ENCODE measurements around the gene RAB11B. TPM values are rescaled to one million over a fixed set of nuclear protein-coding genes. Genes with fewer than 3 reads are reported as not detected.
"Not testable (repeated sequence)": the region's sequence is repeated elsewhere in the genome, so short reads cannot be mapped to it uniquely, and the experiment has no call there.

RAB11B gene
- 100 to 1,000 TPM; 108 to 112 TPM for total RNA-seq
- 10 to 100 TPM; 46.9 to 73.6 (median 53.9) TPM for polyA plus RNA-seq
- total RNA-seq, result 11.0 to 27.7 (median 21.0) reads per million in 6 experiments

GRCh38 chr19:8389891-8390616 lies at the start of gene RAB11B:
RAB11B (plus strand) TSS chr19:8390360; CDS start chr19:8390417, 57 bp downstream.
- Mint-ChIP-seq H3K4me1 (peaks cover 9 to 48% (median 32%) of the 10 kb centered on the region in 4 donors), H3K36me3 (peaks cover 0 to 7% (median 5%) of the 10 kb centered on the region in 3 donors), H3K4me3 (peak within 1 kb of the TSS; percentile 86 to 97 (median 93)), H3K27me3 (no peaks in the 10 kb centered on the region), H3K9me3 (peaks cover 0 to 4% (median 0%) of the 10 kb centered on the region in 9 donors), H3K27ac (peak within 1 kb of the TSS; percentile 81 to 99 (median 96))
- DNase-seq (peak; percentile 90 to 99 (median 98)), ATAC-seq (peak; percentile 92 to 93)
- POLR2A ChIA-PET, result interaction anchor here (0.5 to 2.0 kb wide), 18 partner anchors 9 to 1714 kb away, joined by 3 to 10 read pairs (median 3); partner anchors contain the start of genes HNRNPM, MARCHF2, NDUFA7 and RPS28

GRCh38 chr19:8341504-8341903 lies 48.7 kb upstream of the RAB11B start:
- Mint-ChIP-seq H3K27me3 (peaks cover 7 to 19% (median 12%) of the 10 kb centered on the region in 5 donors), H3K27ac (peak overlapping the region in 1 of 10 donors; percentile 63), H3K4me1 (peaks cover 7 to 21% (median 15%) of the 10 kb centered on the region in 4 donors), H3K4me3 (peak overlapping the region in 9 of 10 donors; percentile 33 to 86 (median 48))
- ATAC-seq, H3K36me3 Mint-ChIP-seq, H3K9me3 Mint-ChIP-seq, DNase-seq: not testable (repeated sequence)
- POLR2A ChIA-PET, result interaction anchor here (0.7 to 0.8 kb wide), 2 partner anchors 20 to 161 kb away, joined by 3 read pairs; partner anchors contain the start of genes NDUFA7 and RPS28

- peak overlapping the region in 3 of 10 donors; percentile 32 to 60 (median 33) for H3K27ac Mint-ChIP-seq
These were observed 47.9 kb upstream of the RAB11B start for GRCh38 chr19:8342316-8342683.

GRCh38 chr19:8342684-8343482 lies 47.3 kb upstream of the RAB11B start, which contains the start of gene KANK3:
KANK3 (minus strand) TSS chr19:8343262; CDS start chr19:8337828, 5,434 bp downstream.
- POLR2A ChIA-PET, result interaction anchor here (0.6 to 1.3 kb wide), 2 partner anchors 11 to 21 kb away, joined by 4 read pairs; partner anchors contain the start of genes NDUFA7 and RPS28
- H3K36me3 Mint-ChIP-seq, result no peaks in the 10 kb centered on the region
- peak; percentile 83 to 96 (median 88) for DNase-seq
- H3K4me3 Mint-ChIP-seq, result peak within 1 kb of the TSS; percentile 72 to 88 (median 85)
- H3K9me3 Mint-ChIP-seq, result no peaks in the 10 kb centered on the region
- H3K27ac Mint-ChIP-seq, result peak within 1 kb of the TSS in 8 of 10 donors; percentile 13 to 88 (median 60)
- H3K27me3 Mint-ChIP-seq, result peaks cover 0 to 9% (median 6%) of the 10 kb centered on the region in 5 donors
- peaks cover 5 to 21% (median 15%) of the 10 kb centered on the region in 4 donors for H3K4me1 Mint-ChIP-seq
- peak; percentile 99 for ATAC-seq

More at GRCh38 chr19:8342316-8342683, 47.9 kb upstream of the RAB11B start:
- Mint-ChIP-seq H3K27me3 (peaks cover 4 to 13% (median 8%) of the 10 kb centered on the region in 5 donors), H3K4me1 (peaks cover 5 to 21% (median 15%) of the 10 kb centered on the region in 4 donors), H3K9me3 (no peaks in the 10 kb centered on the region), H3K4me3 (peak overlapping the region; percentile 43 to 87 (median 68)), H3K36me3 (no peaks in the 10 kb centered on the region)
- ATAC-seq, result no peak
- no peak for DNase-seq
- POLR2A ChIA-PET, result interaction anchor here (0.6 kb wide), 2 partner anchors 21 to 1544 kb away, joined by 3 to 4 read pairs; partner anchors contain the start of genes NDUFA7 and RPS28

GRCh38 chr19:8343483-8343844 lies 46.7 kb upstream of the RAB11B start:
- DNase-seq (no peak), ATAC-seq (no peak)
- Mint-ChIP-seq H3K4me3 (peak overlapping the region; percentile 72 to 88 (median 85)), H3K27me3 (peaks cover 0 to 6% (median 3%) of the 10 kb centered on the region in 5 donors), H3K4me1 (peaks cover 5 to 21% (median 13%) of the 10 kb centered on the region in 4 donors), H3K36me3 (no peaks in the 10 kb centered on the region), H3K27ac (peak overlapping the region in 8 of 10 donors; percentile 13 to 88 (median 60)), H3K9me3 (no peaks in the 10 kb centered on the region)
- POLR2A ChIA-PET, result interaction anchor here (1.3 kb wide), 1 partner anchor 11 kb away, joined by 4 read pairs; no protein-coding TSS in a partner anchor

- H3K9me3 Mint-ChIP-seq, H3K4me1 Mint-ChIP-seq, ATAC-seq, H3K27ac Mint-ChIP-seq, H3K4me3 Mint-ChIP-seq, DNase-seq, POLR2A ChIA-PET, H3K36me3 Mint-ChIP-seq: not testable (repeated sequence)
- H3K27me3 Mint-ChIP-seq, result peaks cover 2 to 24% (median 22%) of the 10 kb centered on the region in 5 donors
These were observed 40.4 kb upstream of the RAB11B start for GRCh38 chr19:8349629-8350372.

- Mint-ChIP-seq H3K27ac (no peak overlapping the region), H3K36me3 (peaks cover 0 to 2% (median 0%) of the 10 kb centered on the region in 3 donors), H3K9me3 (no peaks in the 10 kb centered on the region), H3K4me3 (no peak overlapping the region), H3K4me1 (peaks cover 0 to 4% (median 2%) of the 10 kb centered on the region in 4 donors), H3K27me3 (peaks cover 2 to 24% (median 22%) of the 10 kb centered on the region in 5 donors)
- DNase-seq, result no peak
- no peak for ATAC-seq
- POLR2A ChIA-PET, result interaction anchor here (0.6 to 1.4 kb wide), 5 partner anchors 10 to 287 kb away, joined by 3 to 8 read pairs (median 4); partner anchors contain the start of genes NDUFA7 and RPS28
These were observed 37.9 kb upstream of the RAB11B start for GRCh38 chr19:8352134-8352827.

GRCh38 chr19:8352845-8353244 lies 37.3 kb upstream of the RAB11B start:
- POLR2A ChIA-PET, result interaction anchor here (0.6 to 2.2 kb wide), 3 partner anchors 12 to 259 kb away, joined by 4 read pairs; partner anchors contain the start of gene MARCHF2
- H3K27me3 Mint-ChIP-seq, result peaks cover 2 to 24% (median 22%) of the 10 kb centered on the region in 5 donors
- not testable (repeated sequence) for H3K36me3 Mint-ChIP-seq, H3K4me1 Mint-ChIP-seq, H3K9me3 Mint-ChIP-seq, DNase-seq, H3K27ac Mint-ChIP-seq, H3K4me3 Mint-ChIP-seq, ATAC-seq

- ATAC-seq (no peak), DNase-seq (no peak)
- H3K9me3 Mint-ChIP-seq, result no peaks in the 10 kb centered on the region
- peaks cover 0 to 2% (median 0%) of the 10 kb centered on the region in 3 donors for H3K36me3 Mint-ChIP-seq
- POLR2A ChIA-PET, result no interaction called here
- peaks cover 0 to 3% (median 2%) of the 10 kb centered on the region in 4 donors for H3K4me1 Mint-ChIP-seq
- peaks cover 2 to 22% (median 18%) of the 10 kb centered on the region in 5 donors for H3K27me3 Mint-ChIP-seq
- H3K27ac Mint-ChIP-seq, result no peak overlapping the region
- no peak overlapping the region for H3K4me3 Mint-ChIP-seq
These were observed 34.3 kb upstream of the RAB11B start for GRCh38 chr19:8355631-8356402.

GRCh38 chr19:8357007-8357521 lies 33.1 kb upstream of the RAB11B start:
- peak overlapping the region in 1 of 10 donors; percentile 67 for H3K27ac Mint-ChIP-seq

More at GRCh38 chr19:8357007-8357521, 33.1 kb upstream of the RAB11B start:
- Mint-ChIP-seq H3K27me3 (peaks cover 3 to 17% (median 8%) of the 10 kb centered on the region in 5 donors), H3K4me3 (no peak overlapping the region), H3K9me3 (no peaks in the 10 kb centered on the region), H3K36me3 (peaks cover 0 to 2% (median 0%) of the 10 kb centered on the region in 3 donors), H3K4me1 (peaks cover 0 to 3% (median 2%) of the 10 kb centered on the region in 4 donors)
- no peak for ATAC-seq
- no peak for DNase-seq
- POLR2A ChIA-PET, result interaction anchor here (0.7 kb wide), 1 partner anchor 44 kb away, joined by 3 read pairs; no protein-coding TSS in a partner anchor

Measured in naive thymus-derived CD8-positive, alpha-beta T cell (primary cell).